GM23338 (cell line): ENCODE data around the gene ACAN. TPM values are rescaled to one million over a fixed set of nuclear protein-coding genes. Genes with fewer than 3 reads are reported as not detected.
A peak's percentile ranks its signal among the peaks of the same experiment; 100 is the strongest.

Experiments used
- ATAC-seq: fragments of 200-7000 bp; cut with Tn5 transposase; 3 replicates; pipeline ENCODE4 v1.9.1; 2020
- DNase-seq: peaks from one replicate; pipeline ENCODE4 v3.0.0-alpha.2; 2015; ENCODE audit warnings: low spot score
- H2AFZ ChIP-seq: fragments of 200-600 bp; sonication (generic); 2 replicates; pipeline ENCODE4 v1.8.0; 2016; ENCODE audit warnings: antibody characterized with exemption, mild to moderate bottlenecking, moderate library complexity
- H3F3A ChIP-seq: fragments of 200-600 bp; sonication (generic); replicated peaks from 2 replicates; pipeline ENCODE4 v1.8.0; 2017; ENCODE audit warnings: antibody characterized with exemption, mixed run types, low read depth
- H3K27ac ChIP-seq: fragments of 200-600 bp; sonication (generic); 2 replicates; pipeline ENCODE4 v1.6.1; 2016; ENCODE audit warnings: low read depth
- H3K27me3 ChIP-seq: fragments of 200-600 bp; sonication (generic); 2 replicates; pipeline ENCODE4 v1.8.0; 2016; ENCODE audit warnings: mild to moderate bottlenecking, mixed run types, moderate library complexity; ENCODE audit not compliant: insufficient read depth
- H3K36me3 ChIP-seq: fragments of 200-600 bp; sonication (generic); 2 replicates; pipeline ENCODE4 v1.8.0; 2016; ENCODE audit warnings: mild to moderate bottlenecking; ENCODE audit not compliant: insufficient read depth
- H3K4me1 ChIP-seq: fragments of 200-600 bp; sonication (generic); 2 replicates; pipeline ENCODE4 v1.8.0; 2016; ENCODE audit warnings: mild to moderate bottlenecking, moderate library complexity; ENCODE audit not compliant: insufficient read depth
- H3K4me2 ChIP-seq: fragments of 200-600 bp; sonication (generic); 2 replicates; pipeline ENCODE4 v1.7.1; 2017; ENCODE audit warnings: mixed run types
- H3K4me3 ChIP-seq: fragments of 200-600 bp; sonication (generic); 2 replicates; pipeline ENCODE4 v1.6.1; 2016; ENCODE audit warnings: mixed run types
- H3K79me2 ChIP-seq: fragments of 200-600 bp; sonication (generic); replicated peaks from 2 replicates; pipeline ENCODE4 v1.8.0; 2017; ENCODE audit warnings: mild to moderate bottlenecking; ENCODE audit not compliant: insufficient read depth
- H3K9me2 ChIP-seq: fragments of 200-600 bp; sonication (generic); 2 replicates; pipeline ENCODE4 v1.8.0; 2017; ENCODE audit not compliant: insufficient read depth
- H4K20me1 ChIP-seq: fragments of 200-600 bp; sonication (generic); replicated peaks from 2 replicates; pipeline ENCODE4 v1.8.0; 2017; ENCODE audit warnings: mild to moderate bottlenecking; ENCODE audit not compliant: insufficient read depth
- H3K27ac Mint-ChIP-seq: 2 replicates; pipeline ENCODE4 v1.8.0; 2020; ENCODE audit warnings: inconsistent platforms, mild to moderate bottlenecking, moderate library complexity, mixed read lengths
- H3K27me3 Mint-ChIP-seq: 3 replicates; pipeline ENCODE4 v1.8.0; 2022; ENCODE audit warnings: low read depth, mild to moderate bottlenecking, moderate library complexity, mixed read lengths, inconsistent platforms; ENCODE audit not compliant: insufficient read depth, poor library complexity
- H3K36me3 Mint-ChIP-seq: 3 replicates; pipeline ENCODE4 v1.8.0; 2021; ENCODE audit warnings: low read depth, mild to moderate bottlenecking, inconsistent platforms, moderate library complexity, mixed read lengths
- H3K4me1 Mint-ChIP-seq: 3 replicates; pipeline ENCODE4 v1.8.0; 2020; ENCODE audit warnings: mild to moderate bottlenecking, inconsistent platforms, mixed read lengths
- H3K4me3 Mint-ChIP-seq: 3 replicates; pipeline ENCODE4 v1.8.0; 2021; ENCODE audit warnings: moderate library complexity, mild to moderate bottlenecking, inconsistent platforms, mixed read lengths
- H3K9me3 Mint-ChIP-seq: 3 replicates; pipeline ENCODE4 v1.8.0; 2020; ENCODE audit warnings: moderate library complexity, mild to moderate bottlenecking, inconsistent platforms, mixed read lengths
- CREB1 ChIP-seq: fragments of 250-450 bp; sonication (Bioruptor Pico); IDR thresholded peaks from 2 replicates; pipeline ENCODE4 v1.5.0; 2020; ENCODE audit warnings: low read depth, mild to moderate bottlenecking, moderate library complexity
- EZH2phosphoT487 ChIP-seq: fragments of 200-600 bp; sonication (generic); IDR thresholded peaks from one replicate; pipeline ENCODE4 v1.8.1; 2018; ENCODE audit warnings: antibody characterized with exemption; ENCODE audit not compliant: unreplicated experiment
- NANOG ChIP-seq: IDR thresholded peaks from 2 replicates; pipeline ENCODE4 v1.6.1; 2016; ENCODE audit warnings: antibody characterized with exemption, borderline replicate concordance
- POLR2AphosphoS5 ChIP-seq: IDR thresholded peaks from 2 replicates; pipeline ENCODE4 v1.6.1; 2016; ENCODE audit warnings: antibody characterized with exemption, low read depth
- STAT1 ChIP-seq: IDR thresholded peaks from one replicate; pipeline ENCODE4 v1.6.1; 2016; ENCODE audit warnings: antibody characterized with exemption; ENCODE audit not compliant: unreplicated experiment
- ZNF114 ChIP-seq: fragments of 250-450 bp; sonication (Bioruptor Pico); IDR thresholded peaks from 2 replicates; pipeline ENCODE4 v1.5.0; 2020; ENCODE audit warnings: mild to moderate bottlenecking, moderate library complexity
- ZNF331 ChIP-seq: fragments of 250-450 bp; sonication (Bioruptor Pico); IDR thresholded peaks from 2 replicates; pipeline ENCODE4 v1.5.0; 2020; ENCODE audit warnings: low read depth, mild to moderate bottlenecking, moderate library complexity
- polyA plus RNA-seq: library from polyadenylated mRNA; unstranded; fragments of >200 nt; fragmentation: Nextera tagmentation; extraction: Ambion mirVana; gene quantifications from 2 replicates; pipeline ENCODE4 v1.2.1, GENCODE V29; 2016
- total RNA-seq: library from RNA; depleted of rRNA; stranded (reverse); fragments of >200 nt; shearing (Covaris generic); gene quantifications from 2 replicates; pipeline ENCODE4 v1.2.3, GENCODE V29; 2014
- TF ChIP-seq, protein P1 (sequence below): IDR thresholded peaks from one replicate; pipeline ENCODE4 v1.6.1; 2018; ENCODE audit warnings: antibody characterized with exemption; ENCODE audit not compliant: unreplicated experiment

Gene ACAN
- total and polyA plus RNA-seq, 2 experiments from 2014 or later = 2.5 to 4.9 TPM

DNA sequence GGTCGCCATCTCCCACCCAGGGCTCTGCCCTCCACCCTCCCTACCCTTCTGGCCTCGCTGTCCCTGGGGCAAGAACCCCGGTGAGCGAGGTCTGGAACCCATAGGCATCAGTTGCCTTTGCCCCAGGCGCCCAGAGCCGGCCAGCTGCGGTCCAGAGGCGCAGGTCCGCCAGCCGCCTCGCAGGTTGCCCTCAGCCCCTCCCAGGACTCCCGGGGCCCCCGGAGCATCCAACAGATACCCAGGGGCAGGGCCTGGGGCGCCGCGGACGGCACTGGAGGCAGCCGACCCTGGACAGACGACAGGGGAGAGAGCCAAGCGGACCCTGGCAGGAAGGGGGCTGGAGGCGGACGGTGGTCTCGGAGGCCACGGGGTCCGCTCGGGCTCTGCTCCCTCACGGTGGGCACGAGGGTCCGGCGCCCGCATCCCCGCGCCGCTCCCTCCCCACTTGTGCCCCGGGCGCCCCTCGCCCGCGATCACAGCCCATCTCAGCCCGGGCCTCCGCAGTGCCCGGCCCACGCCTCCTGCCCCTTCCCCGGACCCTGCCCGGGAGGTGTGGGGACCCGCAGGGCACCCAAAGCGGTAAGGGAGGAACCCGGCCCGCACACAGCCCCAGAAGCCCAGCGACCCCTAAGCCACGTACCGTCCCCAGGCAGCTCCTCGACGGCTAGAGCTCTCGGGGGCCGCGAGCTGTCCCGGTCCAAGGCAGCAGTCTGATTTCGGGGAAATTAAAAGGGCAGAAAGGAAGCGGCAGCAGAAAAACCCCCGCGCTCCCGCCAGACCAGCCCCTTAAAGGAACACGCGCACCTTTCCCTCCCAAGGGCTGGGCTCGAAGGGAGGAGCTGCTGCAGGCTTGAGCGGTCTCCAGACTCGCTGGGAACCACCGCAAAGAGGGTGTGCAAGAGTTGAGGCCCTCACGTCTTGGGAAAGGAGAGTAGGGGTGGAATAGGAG is 91.9 kb downstream of the ACAN start, which contains the start of gene HAPLN3:
HAPLN3 (minus strand) TSS at position 726 of the 949 bp plus-strand sequence. CDS start 8,246 bp downstream, outside the sequence.
- Histone ChIP-seq H3K27ac (peak within 1 kb of the TSS; percentile 32; the same call in 1 of the 2 replicates), H3K79me2 (no peaks in the 10 kb centered on the region), H3K27me3 (peaks cover 4% of the 10 kb centered on the region; the same call in 1 of the 2 replicates), H3K4me1 (peaks cover 34% of the 10 kb centered on the region), H3K4me3 (peak within 1 kb of the TSS; percentile 92), H3K4me2 (peak within 1 kb of the TSS; percentile 95), H2AFZ (peak within 1 kb of the TSS; percentile 90), H3K9me2 (no peaks in the 10 kb centered on the region), H4K20me1 (peaks cover 11% of the 10 kb centered on the region; the same call in 1 of the 2 replicates), H3F3A (peaks cover 18% of the 10 kb centered on the region), H3K36me3 (no peaks in the 10 kb centered on the region)
- Mint-ChIP-seq H3K27ac (0 out of 2 replicates have a peak within 1 kb of the TSS, but pooled peaks have one; percentile 30), H3K4me3 (peak within 1 kb of the TSS; percentile 81), H3K27me3 (peaks cover 23% of the 10 kb centered on the region), H3K4me1 (peaks cover 39% of the 10 kb centered on the region), H3K36me3 (peaks cover 40% of the 10 kb centered on the region; the same call in 2 of the 3 replicates), H3K9me3 (no peaks in the 10 kb centered on the region)
- TF ChIP-seq POLR2AphosphoS5 = peak; percentile 58
- TF ChIP-seq, protein P1, sequence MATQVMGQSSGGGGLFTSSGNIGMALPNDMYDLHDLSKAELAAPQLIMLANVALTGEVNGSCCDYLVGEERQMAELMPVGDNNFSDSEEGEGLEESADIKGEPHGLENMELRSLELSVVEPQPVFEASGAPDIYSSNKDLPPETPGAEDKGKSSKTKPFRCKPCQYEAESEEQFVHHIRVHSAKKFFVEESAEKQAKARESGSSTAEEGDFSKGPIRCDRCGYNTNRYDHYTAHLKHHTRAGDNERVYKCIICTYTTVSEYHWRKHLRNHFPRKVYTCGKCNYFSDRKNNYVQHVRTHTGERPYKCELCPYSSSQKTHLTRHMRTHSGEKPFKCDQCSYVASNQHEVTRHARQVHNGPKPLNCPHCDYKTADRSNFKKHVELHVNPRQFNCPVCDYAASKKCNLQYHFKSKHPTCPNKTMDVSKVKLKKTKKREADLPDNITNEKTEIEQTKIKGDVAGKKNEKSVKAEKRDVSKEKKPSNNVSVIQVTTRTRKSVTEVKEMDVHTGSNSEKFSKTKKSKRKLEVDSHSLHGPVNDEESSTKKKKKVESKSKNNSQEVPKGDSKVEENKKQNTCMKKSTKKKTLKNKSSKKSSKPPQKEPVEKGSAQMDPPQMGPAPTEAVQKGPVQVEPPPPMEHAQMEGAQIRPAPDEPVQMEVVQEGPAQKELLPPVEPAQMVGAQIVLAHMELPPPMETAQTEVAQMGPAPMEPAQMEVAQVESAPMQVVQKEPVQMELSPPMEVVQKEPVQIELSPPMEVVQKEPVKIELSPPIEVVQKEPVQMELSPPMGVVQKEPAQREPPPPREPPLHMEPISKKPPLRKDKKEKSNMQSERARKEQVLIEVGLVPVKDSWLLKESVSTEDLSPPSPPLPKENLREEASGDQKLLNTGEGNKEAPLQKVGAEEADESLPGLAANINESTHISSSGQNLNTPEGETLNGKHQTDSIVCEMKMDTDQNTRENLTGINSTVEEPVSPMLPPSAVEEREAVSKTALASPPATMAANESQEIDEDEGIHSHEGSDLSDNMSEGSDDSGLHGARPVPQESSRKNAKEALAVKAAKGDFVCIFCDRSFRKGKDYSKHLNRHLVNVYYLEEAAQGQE = no peak
- DNase-seq (peak; percentile 83), ATAC-seq (peak; percentile 47)

DNA sequence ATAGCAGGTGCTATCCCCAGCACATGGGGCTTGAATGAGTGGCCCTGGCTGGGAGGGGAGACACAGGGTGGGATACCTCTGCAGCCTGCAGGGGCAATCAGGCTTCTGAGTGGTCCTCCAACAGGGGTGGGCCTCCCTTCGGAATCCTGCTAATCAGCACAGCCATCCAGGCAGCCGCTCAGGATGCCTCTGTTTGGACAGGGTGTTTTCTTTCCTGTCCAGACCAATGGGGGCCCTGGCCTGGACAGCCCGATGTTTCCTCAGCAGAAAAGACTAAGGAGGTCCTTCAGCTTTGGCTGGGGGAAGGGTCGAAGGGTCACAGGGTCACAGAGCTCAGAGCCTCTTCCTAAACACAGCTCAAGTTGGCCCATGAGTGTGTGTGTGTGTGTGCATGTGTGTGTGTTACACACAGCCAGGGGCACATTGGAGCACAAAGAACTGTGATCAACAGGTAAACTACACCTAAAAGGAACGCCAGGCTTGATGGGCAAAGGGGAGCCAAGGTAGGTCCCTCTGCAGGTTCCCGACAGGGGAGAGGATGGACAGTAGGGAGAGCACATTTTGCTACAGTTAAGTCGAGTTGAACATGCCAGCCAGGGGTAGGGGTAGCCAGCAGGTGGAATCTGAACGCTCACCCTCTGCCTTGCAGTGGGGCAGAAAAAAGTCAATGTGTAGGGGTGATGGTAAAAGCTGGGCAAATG is 93.2 kb downstream of the ACAN start:
- Histone ChIP-seq H3K4me2 (peak overlapping the region; percentile 60; the same call in 1 of the 2 replicates), H2AFZ (no peak overlapping the region), H3K79me2 (no peaks in the 10 kb centered on the region), H3K27me3 (peaks cover 4% of the 10 kb centered on the region; the same call in 1 of the 2 replicates), H3K27ac (no peak overlapping the region; the same call in 1 of the 2 replicates), H3K36me3 (no peaks in the 10 kb centered on the region), H3K9me2 (no peaks in the 10 kb centered on the region), H3F3A (peaks cover 23% of the 10 kb centered on the region), H3K4me1 (peaks cover 34% of the 10 kb centered on the region), H3K4me3 (peak overlapping the region; percentile 23; the same call in 1 of the 2 replicates), H4K20me1 (peaks cover 11% of the 10 kb centered on the region; the same call in 1 of the 2 replicates)
- Mint-ChIP-seq H3K27me3 (peaks cover 25% of the 10 kb centered on the region), H3K9me3 (no peaks in the 10 kb centered on the region; the same call in 2 of the 3 replicates), H3K4me1 (peaks cover 50% of the 10 kb centered on the region), H3K27ac (no peak overlapping the region), H3K36me3 (peaks cover 50% of the 10 kb centered on the region), H3K4me3 (0 out of 3 replicates have a peak overlapping the region, but pooled peaks have one; percentile 2)
- TF ChIP-seq ZNF114 (no peak), ZNF331 (CRISPR knock-in tag) (no peak), STAT1 (no peak), CREB1 (no peak), EZH2phosphoT487 (no peak), NANOG (no peak)
- no peak for DNase-seq
- no peak for ATAC-seq
